ENCODE measurements around the gene KLC1.

Gene KLC1

DNA sequence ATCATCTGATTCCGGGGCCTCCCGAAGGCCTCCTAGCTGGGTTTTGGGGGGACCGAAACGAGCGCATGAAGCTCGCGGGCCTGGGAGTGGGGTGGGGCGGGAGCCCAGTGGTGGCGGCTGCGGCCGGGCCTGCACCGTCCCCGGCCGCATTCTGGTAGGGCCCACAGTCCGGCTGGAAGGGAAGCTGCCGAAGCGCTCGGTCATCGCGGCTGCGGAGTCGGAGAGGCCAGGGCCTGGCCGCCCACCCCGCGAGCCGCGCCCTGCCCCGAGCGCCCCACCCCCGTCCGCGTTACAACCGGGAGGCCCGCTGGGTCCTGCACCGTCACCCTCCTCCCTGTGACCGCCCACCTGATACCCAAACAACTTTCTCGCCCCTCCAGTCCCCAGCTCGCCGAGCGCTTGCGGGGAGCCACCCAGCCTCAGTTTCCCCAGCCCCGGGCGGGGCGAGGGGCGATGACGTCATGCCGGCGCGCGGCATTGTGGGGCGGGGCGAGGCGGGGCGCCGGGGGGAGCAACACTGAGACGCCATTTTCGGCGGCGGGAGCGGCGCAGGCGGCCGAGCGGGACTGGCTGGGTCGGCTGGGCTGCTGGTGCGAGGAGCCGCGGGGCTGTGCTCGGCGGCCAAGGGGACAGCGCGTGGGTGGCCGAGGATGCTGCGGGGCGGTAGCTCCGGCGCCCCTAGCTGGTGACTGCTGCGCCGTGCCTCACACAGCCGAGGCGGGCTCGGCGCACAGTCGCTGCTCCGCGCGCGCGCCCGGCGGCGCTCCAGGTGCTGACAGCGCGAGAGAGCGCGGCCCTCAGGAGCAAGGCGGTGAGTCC, at the start of gene KLC1:
KLC1 (plus strand) TSS at position 528 of the 819 bp plus-strand sequence. CDS start 25,354 bp downstream, outside the sequence.
- peak within 1 kb of the TSS; percentile 95 for H3K27ac ChIP-seq
- H3K36me3 ChIP-seq (ENCODE audit: control insufficient read depth, insufficient read depth, low read length) = no peaks in the 10 kb centered on the region
- peak within 1 kb of the TSS; percentile 94 for H3K4me2 ChIP-seq (ENCODE audit: low read length)
- H3K4me1 ChIP-seq = peaks cover 13% of the 10 kb centered on the region
- peak within 1 kb of the TSS; percentile 87 for H3K9ac ChIP-seq
- no peaks in the 10 kb centered on the region for H3K9me3 ChIP-seq (ENCODE audit: control insufficient read depth, low read length)
- H3K4me3 ChIP-seq (ENCODE audit: low read depth, low read length) = peak within 1 kb of the TSS; percentile 78
- peaks cover 37% of the 10 kb centered on the region for H3K79me2 ChIP-seq
- TF ChIP-seq, protein P1, sequence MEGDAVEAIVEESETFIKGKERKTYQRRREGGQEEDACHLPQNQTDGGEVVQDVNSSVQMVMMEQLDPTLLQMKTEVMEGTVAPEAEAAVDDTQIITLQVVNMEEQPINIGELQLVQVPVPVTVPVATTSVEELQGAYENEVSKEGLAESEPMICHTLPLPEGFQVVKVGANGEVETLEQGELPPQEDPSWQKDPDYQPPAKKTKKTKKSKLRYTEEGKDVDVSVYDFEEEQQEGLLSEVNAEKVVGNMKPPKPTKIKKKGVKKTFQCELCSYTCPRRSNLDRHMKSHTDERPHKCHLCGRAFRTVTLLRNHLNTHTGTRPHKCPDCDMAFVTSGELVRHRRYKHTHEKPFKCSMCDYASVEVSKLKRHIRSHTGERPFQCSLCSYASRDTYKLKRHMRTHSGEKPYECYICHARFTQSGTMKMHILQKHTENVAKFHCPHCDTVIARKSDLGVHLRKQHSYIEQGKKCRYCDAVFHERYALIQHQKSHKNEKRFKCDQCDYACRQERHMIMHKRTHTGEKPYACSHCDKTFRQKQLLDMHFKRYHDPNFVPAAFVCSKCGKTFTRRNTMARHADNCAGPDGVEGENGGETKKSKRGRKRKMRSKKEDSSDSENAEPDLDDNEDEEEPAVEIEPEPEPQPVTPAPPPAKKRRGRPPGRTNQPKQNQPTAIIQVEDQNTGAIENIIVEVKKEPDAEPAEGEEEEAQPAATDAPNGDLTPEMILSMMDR (IDR thresholded peaks at IDR 0.05) = no peak
- peak within 1 kb of the TSS; percentile 97 for H2AFZ ChIP-seq
- H3K27me3 ChIP-seq (ENCODE audit: control insufficient read depth, insufficient read depth, low read length) = no peaks in the 10 kb centered on the region

DNA sequence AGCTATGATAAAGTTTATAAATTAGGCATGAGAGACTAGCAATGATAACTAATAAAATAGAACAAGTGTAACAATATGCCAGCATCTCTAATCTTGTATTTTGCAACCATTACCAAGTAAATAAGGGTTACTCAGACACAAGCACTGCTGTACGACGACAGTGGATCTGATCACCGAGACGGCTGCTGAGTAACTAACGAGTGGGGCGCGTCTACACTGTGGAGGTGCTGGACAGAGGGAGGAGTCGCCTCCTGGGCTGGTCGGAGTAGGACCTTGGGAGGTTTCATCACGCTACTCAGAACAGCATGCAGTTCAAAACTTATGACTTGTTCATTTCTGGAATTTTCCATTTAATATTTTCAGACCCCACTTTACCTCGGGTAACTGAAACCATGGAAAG, 47.8 kb upstream of the KLC1 start:
- H2AFZ ChIP-seq = no peak overlapping the region
- no peaks in the 10 kb centered on the region for H3K27me3 ChIP-seq (ENCODE audit: control insufficient read depth, insufficient read depth, low read length)
- peaks cover 6% of the 10 kb centered on the region for H3K4me1 ChIP-seq
- no peaks in the 10 kb centered on the region for H3K9me3 ChIP-seq (ENCODE audit: control insufficient read depth, low read length)
- no peak overlapping the region for H3K4me2 ChIP-seq (ENCODE audit: low read length)
- H3K79me2 ChIP-seq = peaks cover 16% of the 10 kb centered on the region
- no peaks in the 10 kb centered on the region for H3K36me3 ChIP-seq (ENCODE audit: control insufficient read depth, insufficient read depth, low read length)
- TF ChIP-seq, protein P1 (IDR thresholded peaks at IDR 0.05) = no peak
- no peak overlapping the region for H3K9ac ChIP-seq
- H3K4me3 ChIP-seq (ENCODE audit: low read depth, low read length) = no peak overlapping the region
- H3K27ac ChIP-seq = no peak overlapping the region

DNA sequence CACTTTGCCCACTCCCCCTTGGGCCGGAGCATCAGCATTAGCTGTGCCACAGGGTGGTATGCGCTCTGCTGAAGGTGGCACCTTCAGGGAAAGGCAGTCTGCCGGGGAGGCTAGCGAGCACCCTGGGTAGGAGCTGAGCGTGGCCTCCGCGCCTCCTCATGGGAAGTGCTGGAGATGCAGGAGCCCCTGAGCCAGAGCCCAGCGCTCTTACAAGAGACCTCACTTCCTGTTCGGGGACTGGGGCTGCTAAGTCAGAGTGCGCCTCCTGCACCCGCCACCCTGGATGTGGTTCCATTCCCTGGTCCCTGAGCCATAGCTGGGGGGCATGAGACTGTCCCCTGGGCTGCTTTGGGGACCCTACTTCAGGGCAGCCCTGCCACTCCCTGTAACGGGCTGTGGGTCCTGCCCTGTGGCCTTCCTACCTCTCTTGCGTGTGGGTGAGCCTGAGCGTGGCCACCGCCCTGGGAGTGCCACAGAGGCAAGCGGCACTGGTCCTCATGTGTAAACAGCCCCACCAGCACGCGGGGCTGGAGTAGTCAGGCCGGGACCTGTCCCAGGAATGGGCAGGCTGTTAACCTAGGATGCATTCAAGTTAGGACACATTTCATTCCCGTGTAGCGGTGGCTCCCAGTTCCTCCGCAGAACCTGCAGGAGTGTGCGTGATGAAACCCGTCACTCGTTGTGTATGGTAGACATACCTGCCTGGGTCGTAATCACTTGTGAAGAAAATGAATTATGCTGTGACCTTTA, 46.9 kb upstream of the KLC1 start:
- H3K27me3 ChIP-seq (ENCODE audit: control insufficient read depth, insufficient read depth, low read length) = no peaks in the 10 kb centered on the region

DNA sequence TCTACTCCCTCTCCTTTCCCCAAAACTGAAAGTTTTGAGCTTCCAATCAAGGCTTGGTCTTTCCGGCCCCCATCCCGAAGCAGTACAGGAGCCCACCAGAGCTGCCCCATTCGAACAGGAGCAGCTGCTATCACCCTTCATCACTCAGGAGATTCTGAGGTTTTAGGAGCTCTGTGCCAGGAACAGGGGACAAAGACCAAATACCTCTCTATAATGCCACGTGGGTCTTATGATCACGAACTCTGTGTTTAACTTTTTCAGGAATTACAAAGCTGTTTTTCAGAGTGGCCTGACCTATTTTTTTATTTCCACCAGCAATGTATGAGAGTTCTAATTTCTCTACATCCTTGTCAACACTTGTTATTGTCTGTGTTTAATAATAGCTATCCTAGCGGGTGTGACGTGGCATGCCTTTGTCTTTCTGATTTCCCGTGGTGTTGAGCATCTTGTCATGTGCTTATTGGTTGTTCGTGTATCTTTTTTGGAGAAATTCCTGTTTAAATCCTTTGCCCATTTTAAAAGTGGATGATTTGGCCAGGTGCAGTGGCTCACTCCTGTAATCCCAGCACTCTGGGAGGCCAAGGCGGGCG, 44.6 kb upstream of the KLC1 start:
- H3K4me1 ChIP-seq = no peaks in the 10 kb centered on the region
- H3K36me3 ChIP-seq (ENCODE audit: control insufficient read depth, insufficient read depth, low read length) = no peaks in the 10 kb centered on the region
- no peaks in the 10 kb centered on the region for H3K9me3 ChIP-seq (ENCODE audit: control insufficient read depth, low read length)
- H3K27ac ChIP-seq = no peak overlapping the region
- no peak overlapping the region for H3K4me3 ChIP-seq (ENCODE audit: low read depth, low read length)
- peaks cover 21% of the 10 kb centered on the region for H3K79me2 ChIP-seq
- H3K4me2 ChIP-seq (ENCODE audit: low read length) = no peak overlapping the region
- H3K9ac ChIP-seq = no peak overlapping the region
- TF ChIP-seq, protein P1 (IDR thresholded peaks at IDR 0.05) = no peak
- H3K27me3 ChIP-seq (ENCODE audit: control insufficient read depth, insufficient read depth, low read length) = no peaks in the 10 kb centered on the region
- H2AFZ ChIP-seq = no peak overlapping the region

More for the DNA sequence above, 46.9 kb upstream of the KLC1 start:
- H3K4me3 ChIP-seq (ENCODE audit: low read depth, low read length) = no peak overlapping the region
- H3K36me3 ChIP-seq (ENCODE audit: control insufficient read depth, insufficient read depth, low read length) = no peaks in the 10 kb centered on the region
- no peaks in the 10 kb centered on the region for H3K9me3 ChIP-seq (ENCODE audit: control insufficient read depth, low read length)
- H3K4me2 ChIP-seq (ENCODE audit: low read length) = no peak overlapping the region
- peaks cover 20% of the 10 kb centered on the region for H3K79me2 ChIP-seq
- H3K4me1 ChIP-seq = peaks cover 2% of the 10 kb centered on the region
- H3K27ac ChIP-seq = no peak overlapping the region
- TF ChIP-seq, protein P1 (IDR thresholded peaks at IDR 0.05) = no peak
- H2AFZ ChIP-seq = no peak overlapping the region
- H3K9ac ChIP-seq = no peak overlapping the region
